K562 (cell line): ENCODE measurements around the gene RBKS. TPM values are rescaled to one million over a fixed set of nuclear protein-coding genes. Genes with fewer than 3 reads are reported as not detected.

ENCODE experiments used
- ATAC-seq: fragments of 200-7000 bp; cut with Tn5 transposase; 3 replicates; pipeline ENCODE4 v1.9.1; 2020; ENCODE audit warnings: moderate library complexity
- BruUV-seq: library from RNA; stranded (reverse); fragments of 400-500 nt; replicated peaks from 2 replicates; lab custom pipeline; 2021; lab: Mats Ljungman, UMichigan
- CTCF ChIA-PET: fragments of 300-600 bp; formaldehyde crosslinking; extraction: SDS; loops from one replicate; lab custom pipeline; 2021; ENCODE audit warnings: low intra/inter-chr PET ratio; lab: Yijun Ruan, JAX
- POLR2A ChIA-PET: fragments of 300-600, 350-650 bp; sonication (Branson Sonifier 250); formaldehyde crosslinking; extraction: SDS; loops from one replicate; lab custom pipeline; 2021; ENCODE audit warnings: antibody characterized with exemption, inconsistent platforms; lab: Yijun Ruan, JAX
- DNase-seq, 4 experiments: peaks; one replicate each; pipeline versions ENCODE4 v3.0.0 to v3.0.0-alpha.2; 2011 to 2018; ENCODE audit warnings: low spot score in 3 of 4, mixed read lengths in 3 of 4; ENCODE audit errors: extremely low read depth in 1 of 4
- FAIRE-seq: peaks from 2 replicates; lab custom pipeline; 2011; peaks lifted over from hg19 to GRCh38; lab: Jason Lieb, UNC
- H2AFZ ChIP-seq: 2 replicates; pipeline ENCODE4 v1.6.0; 2011; ENCODE audit warnings: low read depth, low read length, control low read depth, inconsistent platforms
- H3K27ac ChIP-seq: fragments of 200-600 bp; 3 replicates; pipeline ENCODE4 v1.8.0; 2011; ENCODE audit warnings: low read depth, mild to moderate bottlenecking, control low read depth, inconsistent platforms, low read length, moderate library complexity, mixed read lengths; ENCODE audit errors: extremely low read depth
- H3K27me3 ChIP-seq, 2 experiments: fragments of 300-600 bp in 1 of 2; 2 replicates in 1 of 2; 3 replicates in 1 of 2; pipeline versions ENCODE4 v1.6.0 to v1.8.0; 2011; ENCODE audit warnings: inconsistent platforms in 2 of 2, low read length in 2 of 2, mild to moderate bottlenecking in 1 of 2, mixed read lengths in 1 of 2, moderate library complexity in 1 of 2; ENCODE audit not compliant: control insufficient read depth in 2 of 2, insufficient read depth in 2 of 2
- H3K36me3 ChIP-seq: fragments of 300-600 bp; 3 replicates; pipeline ENCODE4 v1.8.0; 2011; ENCODE audit warnings: mild to moderate bottlenecking, low read length, inconsistent platforms; ENCODE audit not compliant: control insufficient read depth, insufficient read depth
- H3K4me1 ChIP-seq, 2 experiments: fragments of 200-600 bp in 1 of 2; replicated peaks in 1 of 2; 2 replicates in 1 of 2; 3 replicates in 1 of 2; pipeline versions ENCODE4 v1.5.1 to v1.8.0; 2011; ENCODE audit warnings: inconsistent platforms in 2 of 2, low read length in 2 of 2, mild to moderate bottlenecking in 1 of 2, mixed read lengths in 1 of 2, moderate library complexity in 1 of 2; ENCODE audit not compliant: control insufficient read depth in 2 of 2, insufficient read depth in 2 of 2
- H3K4me2 ChIP-seq: 2 replicates; pipeline ENCODE4 v1.6.1; 2011; ENCODE audit warnings: low read length, control low read depth, inconsistent platforms, mixed read lengths; ENCODE audit not compliant: insufficient read depth
- H3K4me3 ChIP-seq: fragments of 200-600 bp; sonication (generic), shearing (Covaris generic); 2 replicates; pipeline ENCODE4 v1.5.1; 2016; ENCODE audit warnings: control low read depth, inconsistent platforms
- H3K79me2 ChIP-seq: fragments of 200-600 bp; 3 replicates; pipeline ENCODE4 v1.8.0; 2011; ENCODE audit warnings: low read length, inconsistent platforms; ENCODE audit not compliant: control insufficient read depth, insufficient read depth
- H3K9ac ChIP-seq, 2 experiments: 2 replicates each; pipeline versions ENCODE4 v1.6.0 to v1.6.1; 2011; ENCODE audit warnings: low read depth in 2 of 2, low read length in 2 of 2, control low read depth in 1 of 2, inconsistent platforms in 1 of 2, mild to moderate bottlenecking in 1 of 2, mixed read lengths in 1 of 2; ENCODE audit not compliant: insufficient read depth in 1 of 2
- H3K9me1 ChIP-seq: one replicate; pipeline ENCODE4 v1.6.0; 2011; ENCODE audit warnings: inconsistent platforms, mild to moderate bottlenecking, low read length, moderate library complexity; ENCODE audit not compliant: control insufficient read depth, insufficient read depth
- H3K9me3 ChIP-seq: replicated peaks from 2 replicates; pipeline ENCODE4 v1.5.1; 2011; ENCODE audit warnings: low read depth, low read length, inconsistent platforms; ENCODE audit not compliant: control insufficient read depth, insufficient read depth
- H4K20me1 ChIP-seq: replicated peaks from 2 replicates; pipeline ENCODE4 v1.6.1; 2011; ENCODE audit warnings: low read length, inconsistent platforms, mixed read lengths; ENCODE audit not compliant: control insufficient read depth, insufficient read depth
- CEBPG ChIP-seq, 3 experiments: fragments of 200-800 bp in 1 of 3; sonication (Bioruptor generic) in 1 of 3; sonication (generic) in 1 of 3; formaldehyde crosslinking in 1 of 3; IDR thresholded peaks in 2 of 3; conservative IDR thresholded peaks in 1 of 3; 2 replicates each; pipeline versions ENCODE4 v1.6.1 to v1.8.0; 2016 to 2022; ENCODE audit warnings: missing compliant biosample characterization in 2 of 3, missing genetic modification characterization in 2 of 3, mild to moderate bottlenecking in 1 of 3, missing genetic modification reagents in 1 of 3
- E2F4 ChIP-seq: sonication (generic); formaldehyde crosslinking; IDR thresholded peaks from 2 replicates; pipeline ENCODE4 v1.8.0; 2022; ENCODE audit warnings: mild to moderate bottlenecking, low read depth, missing genetic modification reagents
- EP400 ChIP-seq: fragments of 450-650 bp; IDR thresholded peaks from 2 replicates; pipeline ENCODE4 v1.6.1; 2017; ENCODE audit warnings: antibody characterized with exemption, mild to moderate bottlenecking, moderate library complexity
- NFXL1 ChIP-seq: fragments of 450-650 bp; formaldehyde crosslinking; IDR thresholded peaks from 2 replicates; pipeline ENCODE4 v1.4.0; 2021; ENCODE audit warnings: mild to moderate bottlenecking
- PRMT5 ChIP-seq: sonication (generic); formaldehyde crosslinking; IDR thresholded peaks from 2 replicates; pipeline ENCODE4 v1.5.0; 2020; ENCODE audit warnings: missing genetic modification reagents
- SAFB ChIP-seq: fragments of 200-400 bp; formaldehyde crosslinking; IDR thresholded peaks from 2 replicates; pipeline ENCODE4 v1.6.1; 2017; ENCODE audit warnings: low read depth, low read length, borderline replicate concordance
- SMAD4 ChIP-seq: fragments of 250-450 bp; sonication (Bioruptor Pico); conservative IDR thresholded peaks from 2 replicates; pipeline ENCODE4 v1.8.0; 2021; ENCODE audit warnings: inconsistent platforms, mild to moderate bottlenecking, moderate library complexity
- SRSF9 ChIP-seq: fragments of 200-400 bp; formaldehyde crosslinking; IDR thresholded peaks from 2 replicates; pipeline ENCODE4 v1.6.1; 2017; ENCODE audit warnings: low read depth, low read length, borderline replicate concordance
- TAF15 ChIP-seq: fragments of 200-400 bp; formaldehyde crosslinking; IDR thresholded peaks from 2 replicates; pipeline ENCODE4 v1.6.1; 2017; ENCODE audit warnings: mild to moderate bottlenecking, low read depth, low read length, moderate library complexity
- TCF7 ChIP-seq: sonication (generic); IDR thresholded peaks from 2 replicates; pipeline ENCODE4 v1.6.1; 2016; ENCODE audit warnings: antibody characterized with exemption, borderline replicate concordance
- ZNF518B ChIP-seq: fragments of 250-450 bp; sonication (Bioruptor Pico); IDR thresholded peaks from 2 replicates; pipeline ENCODE4 v1.5.0; 2021; ENCODE audit warnings: mild to moderate bottlenecking, moderate library complexity
- ZNF589 ChIP-seq: fragments of 200-800 bp; sonication (Bioruptor generic); IDR thresholded peaks from 2 replicates; pipeline ENCODE4 v1.6.1; 2016; ENCODE audit warnings: low read depth, missing genetic modification characterization, missing compliant biosample characterization
- WGBS: fragments of 100-300 bp; shearing (Covaris generic); methylation state at CpG from one replicate; pipeline ENCODE4 v1.1.6; 2016; ENCODE audit warnings: low coverage, mixed read lengths; ENCODE audit not compliant: insufficient coverage; ENCODE audit errors: missing lambda C conversion rate; 5-methylcytosine and 5-hydroxymethylcytosine counted together
- in situ Hi-C: fragments of 300-500 bp; cut with MboI; formaldehyde crosslinking; loops from 4 replicates; pipeline ENCODE4 v1.15.0; 2018; ENCODE audit warnings: inconsistent platforms, mixed read lengths
- intact Hi-C: fragments of 100-400 bp; cut with micrococcal nuclease; formaldehyde crosslinking; loops from 2 replicates; pipeline ENCODE4 v1.14.2; 2022
- polyA plus RNA-seq, 8 experiments: library from polyadenylated mRNA; depleted of rRNA in 4 of 8; stranded (reverse) in 5 of 8; unstranded in 3 of 8; fragments of >200 nt; fragmentation: Nextera tagmentation in 2 of 8; fragmentation: Illumina TruSeq in 1 of 8; extraction: Ambion mirVana in 2 of 8; extraction: Trizol in 1 of 8; gene quantifications; 2 replicates each; pipeline versions ENCODE4 v1.2.1 to v1.2.3, GENCODE V29; 2011 to 2014; ENCODE audit warnings: inconsistent platforms in 1 of 8, missing spikeins in 1 of 8
- total RNA-seq, 7 experiments: library from RNA; depleted of rRNA in 6 of 7; stranded (reverse); fragments of >200 nt in 6 of 7; fragmentation: Illumina TruSeq in 2 of 7; extraction: Trizol in 2 of 7; gene quantifications; 2 replicates each; pipeline versions ENCODE4 v1.2.1 to v1.2.3, GENCODE V29; 2011 to 2021; ENCODE audit warnings: low replicate concordance in 1 of 7
- TF ChIP-seq, protein P1 (sequence below): fragments of 450-650 bp; IDR thresholded peaks from 2 replicates; pipeline ENCODE4 v1.6.1; 2016
- TF ChIP-seq, protein P2 (sequence below): fragments of 450-650 bp; conservative IDR thresholded peaks from 2 replicates; pipeline ENCODE4 v1.6.1; 2016; ENCODE audit warnings: missing genetic modification characterization, low read depth, mild to moderate bottlenecking, missing compliant biosample characterization, moderate library complexity

RBKS gene
- total and polyA plus RNA-seq, 9 of the 15 experiments (the other 6 are each of a cell fraction or from before 2014, with no cell fraction given) = 0.06 to 0.39 (median 0.19) TPM

DNA sequence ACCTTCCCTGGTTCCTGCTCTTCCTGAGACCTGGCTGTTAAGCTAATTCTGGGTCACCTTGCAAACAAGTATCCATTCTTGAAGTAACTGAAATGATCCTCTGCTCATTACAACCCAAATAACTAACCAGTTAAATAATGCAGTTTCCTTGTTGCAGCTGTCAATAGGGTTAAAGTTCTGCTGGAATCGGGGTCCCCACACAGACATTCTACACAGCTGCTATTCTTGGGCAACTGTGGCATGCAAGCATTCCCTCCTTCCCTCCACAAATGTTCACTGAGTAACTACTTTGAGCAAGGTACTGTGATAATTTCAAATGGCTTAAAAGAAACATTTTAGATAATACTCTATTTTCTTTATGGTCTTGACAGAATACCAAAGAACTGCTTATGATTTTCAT is 17.1 kb downstream of the RBKS start:
- intact Hi-C loops (no loop called here), in situ Hi-C loops (no loop called here)
- Histone ChIP-seq H3K27me3 (peaks cover 0 to 3% of the 10 kb centered on the region in 2 experiments; a peak in 1 of 5 replicates), H3K4me2 (no peak overlapping the region), H3K9me1 (no peaks in the 10 kb centered on the region), H4K20me1 (no peaks in the 10 kb centered on the region), H3K9me3 (no peaks in the 10 kb centered on the region), H2AFZ (no peak overlapping the region), H3K9ac (no peak overlapping the region), H3K79me2 (no peaks in the 10 kb centered on the region), H3K4me3 (no peak overlapping the region), H3K4me1 (no peaks in the 10 kb centered on the region), H3K36me3 (no peaks in the 10 kb centered on the region), H3K27ac (no peak overlapping the region)
- ATAC-seq (no peak), FAIRE-seq (no peak), DNase-seq (no peak)
- ChIA-PET POLR2A (no interaction called here), CTCF (no interaction called here)
- 0% methylated on average over 1 of the region's 1 CpG for WGBS
- no TSS peak for BruUV-seq
- TF ChIP-seq ZNF589 (CRISPR knock-in tag) (no peak), SAFB (no peak), NFXL1 (CRISPR knock-in tag) (no peak), SMAD4 (CRISPR knock-in tag) (no peak), SRSF9 (no peak), E2F4 (CRISPR knock-in tag) (no peak), TCF7 (no peak), EP400 (no peak), CEBPG (CRISPR knock-in tag; IDR thresholded peaks at IDR 0.05) (no peak), CEBPG (tag; conservative IDR thresholded peaks at IDR 0.05 in 1 of 2, IDR thresholded peaks at IDR 0.05 in 1 of 2) (no peak), PRMT5 (no peak), ZNF518B (CRISPR knock-in tag) (no peak), TAF15 (no peak)
- TF ChIP-seq, protein P1, sequence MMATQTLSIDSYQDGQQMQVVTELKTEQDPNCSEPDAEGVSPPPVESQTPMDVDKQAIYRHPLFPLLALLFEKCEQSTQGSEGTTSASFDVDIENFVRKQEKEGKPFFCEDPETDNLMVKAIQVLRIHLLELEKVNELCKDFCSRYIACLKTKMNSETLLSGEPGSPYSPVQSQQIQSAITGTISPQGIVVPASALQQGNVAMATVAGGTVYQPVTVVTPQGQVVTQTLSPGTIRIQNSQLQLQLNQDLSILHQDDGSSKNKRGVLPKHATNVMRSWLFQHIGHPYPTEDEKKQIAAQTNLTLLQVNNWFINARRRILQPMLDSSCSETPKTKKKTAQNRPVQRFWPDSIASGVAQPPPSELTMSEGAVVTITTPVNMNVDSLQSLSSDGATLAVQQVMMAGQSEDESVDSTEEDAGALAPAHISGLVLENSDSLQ = no peak
- TF ChIP-seq, protein P2, sequence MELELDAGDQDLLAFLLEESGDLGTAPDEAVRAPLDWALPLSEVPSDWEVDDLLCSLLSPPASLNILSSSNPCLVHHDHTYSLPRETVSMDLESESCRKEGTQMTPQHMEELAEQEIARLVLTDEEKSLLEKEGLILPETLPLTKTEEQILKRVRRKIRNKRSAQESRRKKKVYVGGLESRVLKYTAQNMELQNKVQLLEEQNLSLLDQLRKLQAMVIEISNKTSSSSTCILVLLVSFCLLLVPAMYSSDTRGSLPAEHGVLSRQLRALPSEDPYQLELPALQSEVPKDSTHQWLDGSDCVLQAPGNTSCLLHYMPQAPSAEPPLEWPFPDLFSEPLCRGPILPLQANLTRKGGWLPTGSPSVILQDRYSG (tag) = no peak
